GM19240 (cell line): Measurements from ENCODE around the gene SCGB1C1.
"Not testable (repeated sequence)": the region's sequence is repeated elsewhere in the genome, so short reads cannot be mapped to it uniquely, and the experiment has no call there.

Source experiments
- DNase-seq: peaks from one replicate; pipeline ENCODE4 v3.0.0; 2011; ENCODE audit warnings: low spot score; ENCODE audit not compliant: insufficient read length

Gene SCGB1C1

GRCh38 chr11:218815-219593 lies 26.1 kb downstream of the SCGB1C1 start:
- no peak for DNase-seq

- DNase-seq: not testable (repeated sequence)
These were observed 27.9 kb downstream of the SCGB1C1 start for GRCh38 chr11:220641-221215.

GRCh38 chr11:221539-221938 lies 28.7 kb downstream of the SCGB1C1 start:
- DNase-seq: no peak

GRCh38 chr11:221998-222789 lies 29.3 kb downstream of the SCGB1C1 start:
- DNase-seq: no peak

GRCh38 chr11:223026-223789 lies 30.3 kb downstream of the SCGB1C1 start:
- no peak for DNase-seq

- no peak for DNase-seq
These were observed 31.0 kb downstream of the SCGB1C1 start for GRCh38 chr11:223884-224283.

- no peak for DNase-seq
These were observed 31.5 kb downstream of the SCGB1C1 start for GRCh38 chr11:224424-224823.

- no peak for DNase-seq
These were observed 33.0 kb downstream of the SCGB1C1 start for GRCh38 chr11:225734-226453.

GRCh38 chr11:227824-228379 lies 35.0 kb downstream of the SCGB1C1 start:
- DNase-seq: no peak

GRCh38 chr11:230431-230830 lies 37.6 kb downstream of the SCGB1C1 start:
- DNase-seq: no peak

GRCh38 chr11:232783-233565 lies 40.1 kb downstream of the SCGB1C1 start:
- no peak for DNase-seq

GRCh38 chr11:235180-235579 lies 42.3 kb downstream of the SCGB1C1 start:
- no peak for DNase-seq

GRCh38 chr11:235609-235996 lies 42.7 kb downstream of the SCGB1C1 start:
- no peak for DNase-seq

GRCh38 chr11:235997-236773 lies 43.3 kb downstream of the SCGB1C1 start, which contains the start of gene SIRT3:
SIRT3 (minus strand) TSS chr11:236342; CDS start chr11:236328, 14 bp downstream.
- DNase-seq: peak; percentile 95

- DNase-seq: peak; percentile 90
These were observed 44.2 kb downstream of the SCGB1C1 start, which contains the start of gene PSMD13 for GRCh38 chr11:236774-237767. PSMD13 (plus strand) TSS chr11:236976; CDS start chr11:237050, 74 bp downstream.

GRCh38 chr11:238346-238745 lies 45.5 kb downstream of the SCGB1C1 start:
- DNase-seq: not testable (repeated sequence)

- DNase-seq: no peak
These were observed 47.4 kb downstream of the SCGB1C1 start for GRCh38 chr11:240315-240714.

- DNase-seq: no peak
These were observed 48.8 kb downstream of the SCGB1C1 start for GRCh38 chr11:241634-242033.
